ENCODE data around the gene ZBTB5.

Gene ZBTB5

GRCh38 chr9:37422289-37423104 lies 42.8 kb downstream of the ZBTB5 start, which contains the start of gene GRHPR:
GRHPR (plus strand) TSS chr9:37422696; CDS start chr9:37422751, 55 bp downstream.
- peak; percentile 82 for DNase-seq (ENCODE audit: low spot score)

GRCh38 chr9:37421914-37422288 lies 43.3 kb downstream of the ZBTB5 start:
- no peak for DNase-seq (ENCODE audit: low spot score)

- no peak for DNase-seq (ENCODE audit: low spot score)
These were observed 44.7 kb downstream of the ZBTB5 start for GRCh38 chr9:37420271-37421215.

GRCh38 chr9:37419204-37419603 lies 46.0 kb downstream of the ZBTB5 start:
- DNase-seq (ENCODE audit: low spot score), result no peak

- no peak for DNase-seq (ENCODE audit: low spot score)
These were observed 47.2 kb downstream of the ZBTB5 start for GRCh38 chr9:37417857-37418618.

- DNase-seq (ENCODE audit: low spot score), result no peak
These were observed 47.9 kb downstream of the ZBTB5 start for GRCh38 chr9:37417252-37417803.

- peak; percentile 77 for DNase-seq (ENCODE audit: low spot score)
These were observed 50.1 kb downstream of the ZBTB5 start for GRCh38 chr9:37415011-37415719.

GRCh38 chr9:37414503-37414943 lies 50.7 kb downstream of the ZBTB5 start:
- no peak for DNase-seq (ENCODE audit: low spot score)

GRCh38 chr9:37413311-37413710 lies 51.9 kb downstream of the ZBTB5 start:
- DNase-seq (ENCODE audit: low spot score), result no peak

- no peak for DNase-seq (ENCODE audit: low spot score)
These were observed 52.7 kb downstream of the ZBTB5 start for GRCh38 chr9:37412431-37413151.

GRCh38 chr9:37410969-37411785 lies 54.1 kb downstream of the ZBTB5 start:
- no peak for DNase-seq (ENCODE audit: low spot score)

- DNase-seq (ENCODE audit: low spot score), result no peak
These were observed 54.8 kb downstream of the ZBTB5 start for GRCh38 chr9:37410354-37410861.

GRCh38 chr9:37408933-37409710 lies 56.1 kb downstream of the ZBTB5 start:
- no peak for DNase-seq (ENCODE audit: low spot score)

- no peak for DNase-seq (ENCODE audit: low spot score)
These were observed 57.8 kb downstream of the ZBTB5 start for GRCh38 chr9:37407468-37407867.

GRCh38 chr9:37406603-37407401 lies 58.4 kb downstream of the ZBTB5 start:
- DNase-seq (ENCODE audit: low spot score), result no peak

GRCh38 chr9:37405764-37406380 lies 59.4 kb downstream of the ZBTB5 start:
- no peak for DNase-seq (ENCODE audit: low spot score)

- no peak for DNase-seq (ENCODE audit: low spot score)
These were observed 59.9 kb downstream of the ZBTB5 start for GRCh38 chr9:37405350-37405749.

Data from kidney capillary endothelial cell (primary cell).